HL-60/S4 treated with retinoic acid at 250 ng/mL for 4 days and 3 days (cell line): ENCODE results near the gene FCER2.

Experiments
- in situ Hi-C: fragments of 300-500 bp; cut with MboI; formaldehyde crosslinking; loops from 2 replicates; pipeline ENCODE4 v1.7.0; 2022; ENCODE audit warnings: low sequenced_read_pairs

Gene FCER2

GRCh38 chr19:7734220-7735203, 32.6 kb upstream of the FCER2 start:
- in situ Hi-C loops, result no loop called here

- in situ Hi-C loops, result no loop called here
These were observed 31.4 kb upstream of the FCER2 start for GRCh38 chr19:7733376-7733775.

- in situ Hi-C loops, result no loop called here
These were observed 30.1 kb upstream of the FCER2 start, which contains the start of gene CLEC4G for GRCh38 chr19:7732045-7732444. Gene CLEC4G, minus strand, starts transcription at chr19:7732110. Its CDS starts 8 bp downstream, at chr19:7732102.

- in situ Hi-C loops, result no loop called here
These were observed 29.7 kb upstream of the FCER2 start for GRCh38 chr19:7731615-7732014.

DNA sequence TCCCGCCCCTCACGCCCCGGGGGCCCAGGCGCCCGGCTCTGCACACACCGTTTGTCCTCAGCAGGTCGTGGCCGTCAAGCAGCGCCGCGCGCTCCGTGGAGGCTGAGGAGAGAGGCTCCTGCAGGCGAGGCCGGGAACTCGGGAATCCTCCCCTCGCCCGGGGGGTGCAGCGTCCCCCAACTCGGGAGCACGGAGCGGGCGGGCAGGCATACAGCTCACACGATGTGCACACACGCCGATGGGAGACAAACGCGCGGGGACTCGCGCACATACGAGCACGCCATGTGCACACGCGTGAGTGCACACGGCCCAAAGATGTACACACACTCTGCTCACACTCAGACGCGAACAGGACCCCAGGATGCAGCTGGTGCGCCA, 29.3 kb upstream of the FCER2 start:
- in situ Hi-C loops, result no loop called here

DNA sequence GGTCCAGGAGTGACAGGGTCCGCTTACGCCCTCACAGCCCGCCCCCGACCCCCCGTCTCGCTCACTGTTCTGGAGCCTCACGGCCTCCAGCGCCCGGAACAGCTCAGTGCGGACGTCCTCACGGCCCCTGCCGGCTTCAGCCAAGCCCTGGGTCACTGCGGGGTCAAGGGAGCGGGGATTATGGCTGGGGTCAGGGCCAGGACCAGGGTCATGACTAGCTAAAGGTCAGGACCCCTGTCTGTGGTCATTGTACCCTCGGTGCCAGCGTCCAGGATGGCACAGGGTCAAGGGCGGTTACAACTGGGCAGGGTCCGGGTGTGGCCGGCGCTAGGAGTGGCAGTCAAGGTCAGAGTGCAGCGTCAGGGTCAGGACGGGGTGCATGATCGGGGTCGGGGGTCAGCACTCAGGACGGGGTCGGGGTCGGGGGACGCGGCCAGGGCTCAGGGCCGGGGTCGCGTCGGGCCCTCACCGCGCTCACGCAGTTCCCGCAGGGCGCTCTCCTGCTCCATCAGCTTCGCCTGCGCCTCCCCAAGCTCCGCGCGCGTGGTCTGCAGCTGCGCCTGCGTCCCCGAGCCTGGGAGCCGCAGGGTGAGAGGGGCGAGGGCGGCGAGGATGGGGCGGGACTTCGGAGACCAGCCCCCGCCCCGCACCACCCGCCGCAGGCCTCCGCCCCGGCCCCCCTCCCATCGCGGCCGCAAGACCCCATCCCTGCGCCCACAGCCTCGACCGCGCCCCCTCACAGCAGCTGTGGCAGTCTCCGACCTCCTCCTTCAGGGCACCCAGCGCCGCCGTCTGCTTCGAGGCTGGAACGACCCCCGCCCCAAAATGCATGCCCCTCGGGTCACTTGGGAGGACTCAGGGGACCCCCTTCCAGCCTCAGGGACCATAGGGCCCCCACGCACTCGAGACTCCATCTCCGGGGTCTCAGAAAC, 28.6 kb upstream of the FCER2 start:
- in situ Hi-C loops, result no loop called here

- in situ Hi-C loops, result no loop called here
These were observed 27.9 kb upstream of the FCER2 start for GRCh38 chr19:7729831-7730285.

GRCh38 chr19:7729211-7729610, 27.3 kb upstream of the FCER2 start:
- in situ Hi-C loops, result no loop called here

GRCh38 chr19:7725791-7726190, 23.9 kb upstream of the FCER2 start:
- in situ Hi-C loops, result no loop called here

DNA sequence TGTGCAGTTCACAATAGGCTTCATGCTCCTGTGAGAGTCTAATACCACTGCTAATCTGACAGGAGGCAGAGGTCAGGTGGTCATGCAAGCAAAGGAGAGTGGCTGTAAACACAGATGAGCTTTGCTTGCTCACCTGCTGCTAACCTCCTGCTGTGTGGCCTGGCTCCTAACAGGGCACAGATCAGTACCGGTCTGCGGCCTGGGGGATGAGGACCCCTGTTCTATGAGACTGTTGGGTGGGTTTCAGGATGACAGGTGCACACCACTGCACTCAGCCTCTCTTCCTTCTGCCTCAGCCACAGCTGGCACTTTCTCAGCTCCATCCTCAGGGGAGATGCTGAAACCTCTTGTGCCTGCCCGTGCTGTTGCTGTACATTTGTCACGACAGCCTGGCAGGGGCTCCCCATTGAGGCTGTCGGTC, 20.3 kb upstream of the FCER2 start:
- in situ Hi-C loops, result no loop called here

- in situ Hi-C loops, result no loop called here
These were observed 18.4 kb upstream of the FCER2 start for GRCh38 chr19:7720351-7720750.

DNA sequence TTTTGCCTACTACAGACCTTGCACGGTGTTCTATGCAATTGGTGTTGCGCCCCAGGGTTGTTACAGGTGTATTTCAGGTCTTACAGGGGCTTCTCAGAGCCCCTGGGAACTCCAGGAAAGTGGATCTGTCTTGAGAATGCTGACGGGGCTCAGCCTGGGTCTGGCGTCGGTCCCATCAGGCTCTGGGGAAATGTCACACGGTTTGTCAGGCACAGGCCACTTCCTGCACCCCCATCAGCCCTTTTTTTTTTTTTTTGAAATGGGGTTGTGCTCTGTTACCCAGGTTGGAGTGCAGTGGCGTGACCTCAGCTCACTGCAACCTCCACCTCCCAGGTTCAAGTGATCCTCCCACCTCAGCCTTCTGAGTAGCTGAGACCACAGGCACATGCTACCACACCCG, 16.7 kb upstream of the FCER2 start:
- in situ Hi-C loops, result no loop called here

- in situ Hi-C loops, result no loop called here
These were observed 14.8 kb upstream of the FCER2 start for GRCh38 chr19:7716762-7717161.

GRCh38 chr19:7715671-7716070, 13.7 kb upstream of the FCER2 start:
- in situ Hi-C loops, result no loop called here

GRCh38 chr19:7710616-7711015, 8.7 kb upstream of the FCER2 start:
- in situ Hi-C loops, result no loop called here

GRCh38 chr19:7709932-7710460, 8.1 kb upstream of the FCER2 start:
- in situ Hi-C loops, result no loop called here

GRCh38 chr19:7706955-7707456, 5.1 kb upstream of the FCER2 start:
- in situ Hi-C loops, result no loop called here

GRCh38 chr19:7706188-7706954, 4.4 kb upstream of the FCER2 start:
- in situ Hi-C loops, result no loop called here

- in situ Hi-C loops, result no loop called here
These were observed 3.7 kb upstream of the FCER2 start for GRCh38 chr19:7705387-7706187.
